ENCODE results near the gene ACTG1.

DNA sequence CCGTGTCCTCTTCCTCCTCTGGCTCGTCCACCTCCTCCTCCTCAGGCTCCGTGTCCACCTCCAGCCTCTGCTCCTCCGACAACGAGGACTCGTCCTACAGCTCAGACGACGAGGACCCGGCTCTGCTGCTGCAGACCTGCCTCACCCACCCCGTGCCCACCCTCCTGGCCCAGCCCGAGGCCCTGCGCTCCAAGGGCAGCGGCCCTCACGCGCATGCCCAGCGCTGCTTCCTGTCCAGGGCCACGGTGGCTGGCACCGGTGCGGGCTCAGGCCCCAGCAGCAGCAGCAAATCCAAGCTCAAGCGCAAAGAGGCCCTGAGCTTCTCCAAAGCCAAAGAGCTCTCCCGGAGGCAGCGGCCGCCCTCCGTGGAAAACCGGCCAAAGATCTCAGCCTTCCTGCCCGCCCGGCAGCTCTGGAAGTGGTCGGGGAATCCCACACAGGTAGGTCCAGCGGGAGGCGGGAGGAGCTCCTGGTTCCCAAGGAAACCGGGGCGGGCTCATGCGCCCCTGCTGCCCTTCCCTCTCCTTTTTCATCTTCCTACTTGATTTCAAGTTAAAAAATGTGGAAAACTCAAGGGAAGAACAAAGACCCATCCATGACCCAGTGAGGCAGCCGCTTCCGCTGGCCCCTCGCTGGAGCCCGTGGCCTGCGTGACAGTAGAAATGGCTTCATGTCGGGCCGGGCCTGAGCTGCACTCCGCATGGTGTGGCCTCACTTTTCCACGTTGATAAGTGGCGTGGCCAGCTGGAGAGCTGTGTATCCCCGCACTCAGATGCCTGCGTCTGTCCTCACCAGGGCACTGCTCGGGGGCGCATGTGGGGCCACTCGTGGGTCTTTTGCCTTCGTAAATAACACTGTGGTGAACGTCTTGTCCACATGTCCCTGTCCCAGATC, 50.7 kb downstream of the ACTG1 start:
- TF ChIP-seq, protein P1, sequence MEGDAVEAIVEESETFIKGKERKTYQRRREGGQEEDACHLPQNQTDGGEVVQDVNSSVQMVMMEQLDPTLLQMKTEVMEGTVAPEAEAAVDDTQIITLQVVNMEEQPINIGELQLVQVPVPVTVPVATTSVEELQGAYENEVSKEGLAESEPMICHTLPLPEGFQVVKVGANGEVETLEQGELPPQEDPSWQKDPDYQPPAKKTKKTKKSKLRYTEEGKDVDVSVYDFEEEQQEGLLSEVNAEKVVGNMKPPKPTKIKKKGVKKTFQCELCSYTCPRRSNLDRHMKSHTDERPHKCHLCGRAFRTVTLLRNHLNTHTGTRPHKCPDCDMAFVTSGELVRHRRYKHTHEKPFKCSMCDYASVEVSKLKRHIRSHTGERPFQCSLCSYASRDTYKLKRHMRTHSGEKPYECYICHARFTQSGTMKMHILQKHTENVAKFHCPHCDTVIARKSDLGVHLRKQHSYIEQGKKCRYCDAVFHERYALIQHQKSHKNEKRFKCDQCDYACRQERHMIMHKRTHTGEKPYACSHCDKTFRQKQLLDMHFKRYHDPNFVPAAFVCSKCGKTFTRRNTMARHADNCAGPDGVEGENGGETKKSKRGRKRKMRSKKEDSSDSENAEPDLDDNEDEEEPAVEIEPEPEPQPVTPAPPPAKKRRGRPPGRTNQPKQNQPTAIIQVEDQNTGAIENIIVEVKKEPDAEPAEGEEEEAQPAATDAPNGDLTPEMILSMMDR (IDR thresholded peaks at IDR 0.05): no peak
- no peak for TF ChIP-seq POLR2A (IDR thresholded peaks at IDR 0.05)
